Measurements from ENCODE around the gene KIR2DL4.

GRCh38 chr19:54851353-54851752 lies 47.9 kb downstream of the KIR2DL4 start:
- TF ChIP-seq CTCF (IDR thresholded peaks at IDR 0.05; ENCODE audit: low read depth, low read length) (no peak), POLR2A (IDR thresholded peaks at IDR 0.05; ENCODE audit: extremely low read depth, insufficient read length) (no peak), MYC (IDR thresholded peaks at IDR 0.05; ENCODE audit: low read depth, low read length) (no peak)
